ENCODE data around the gene AGMO.

- TF ChIP-seq CTCF (conservative IDR thresholded peaks at IDR 0.05 in 1 of 2, IDR thresholded peaks at IDR 0.05 in 1 of 2; ENCODE audit: low read depth in 1 of 2, low read length in 2 of 2) (no peak), EZH2 (IDR thresholded peaks at IDR 0.05; ENCODE audit: low read length, missing control alignments) (no peak)
These were observed 185.2 kb downstream of the AGMO start for GRCh38 chr7:15376600-15376999.
